Activated CD8-positive, alpha-beta T cell treated with anti-CD3 and anti-CD28 coated beads for 36 hours (primary cell): ENCODE data around the gene ARHGDIA. TPM values are rescaled to one million over a fixed set of nuclear protein-coding genes. Genes with fewer than 3 reads are reported as not detected.
A peak's percentile ranks its signal among the peaks of the same experiment; 100 is the strongest.
"Not testable (repeated sequence)": the region's sequence is repeated elsewhere in the genome, so short reads cannot be mapped to it uniquely, and the experiment has no call there.

ENCODE experiments used
- ATAC-seq: fragments of 200-7000 bp; cut with Tn5 transposase; one replicate; pipeline ENCODE4 v1.10.0; 2021; ENCODE audit warnings: mild to moderate bottlenecking, moderate library complexity
- CTCF ChIA-PET: fragments of 350-600 bp; sonication (Branson Sonifier 250); formaldehyde crosslinking; loops from one replicate; lab custom pipeline; 2021; ENCODE audit warnings: antibody characterized with exemption; lab: Charles Lee
- POLR2A ChIA-PET: fragments of 350-600 bp; sonication (Branson Sonifier 250); formaldehyde crosslinking; loops from one replicate; lab custom pipeline; 2021; ENCODE audit warnings: antibody characterized with exemption; lab: Charles Lee
- DNase-seq: peaks from one replicate; pipeline ENCODE4 v3.0.0-alpha.2; 2020
- H3K27ac Mint-ChIP-seq: one replicate; pipeline ENCODE4 v1.8.0; 2021; ENCODE audit warnings: mild to moderate bottlenecking, mixed read lengths
- H3K27me3 Mint-ChIP-seq: one replicate; pipeline ENCODE4 v1.8.0; 2021; ENCODE audit warnings: mixed read lengths
- H3K36me3 Mint-ChIP-seq: one replicate; pipeline ENCODE4 v1.8.0; 2021; ENCODE audit warnings: low read depth, mixed read lengths
- H3K4me1 Mint-ChIP-seq: one replicate; pipeline ENCODE4 v1.8.0; 2021; ENCODE audit warnings: low read depth, mixed read lengths
- H3K4me3 Mint-ChIP-seq: one replicate; pipeline ENCODE4 v1.8.0; 2021; ENCODE audit warnings: mild to moderate bottlenecking, moderate library complexity, mixed read lengths
- H3K9me3 Mint-ChIP-seq: one replicate; pipeline ENCODE4 v1.8.0; 2021; ENCODE audit warnings: mixed read lengths
- intact Hi-C: fragments of 100-400 bp; cut with micrococcal nuclease; formaldehyde crosslinking; loops from one replicate; pipeline ENCODE4 v1.10.0; 2022
- total RNA-seq, 2 experiments: library from RNA; stranded (reverse); gene quantifications; one replicate each; pipeline ENCODE4 v1.2.3, GENCODE V29; 2021
- TF ChIP-seq, protein P1 (sequence below): fragments of 200-600 bp; IDR thresholded peaks from one replicate; pipeline ENCODE4 v1.8.0; 2022; ENCODE audit warnings: antibody characterized with exemption, mild to moderate bottlenecking

Gene ARHGDIA
- 100 to 1,000 TPM; 450 to 470 TPM for total RNA-seq

GRCh38 chr17:81870981-81871386 is at the start of gene ARHGDIA:
Gene ARHGDIA (minus strand): TSS chr17:81871337. CDS start chr17:81869930, 1,407 bp downstream.
- H3K27ac Mint-ChIP-seq: peak within 1 kb of the TSS; percentile 94
- ATAC-seq: peak; percentile 50
- ChIA-PET POLR2A (interaction anchor here (0.6 to 7.3 kb wide), 16 partner anchors 11 to 206 kb away, joined by 3 to 73 read pairs (median 5); partner anchors contain the start of genes ALYREF, ANAPC11, DCXR and DUS1L), CTCF (interaction anchor here (1.0 to 2.2 kb wide), 4 partner anchors 9 to 167 kb away, joined by 3 to 10 read pairs (median 4); no protein-coding TSS in a partner anchor)
- H3K4me3 Mint-ChIP-seq: peak within 1 kb of the TSS; percentile 88
- TF ChIP-seq, protein P1, sequence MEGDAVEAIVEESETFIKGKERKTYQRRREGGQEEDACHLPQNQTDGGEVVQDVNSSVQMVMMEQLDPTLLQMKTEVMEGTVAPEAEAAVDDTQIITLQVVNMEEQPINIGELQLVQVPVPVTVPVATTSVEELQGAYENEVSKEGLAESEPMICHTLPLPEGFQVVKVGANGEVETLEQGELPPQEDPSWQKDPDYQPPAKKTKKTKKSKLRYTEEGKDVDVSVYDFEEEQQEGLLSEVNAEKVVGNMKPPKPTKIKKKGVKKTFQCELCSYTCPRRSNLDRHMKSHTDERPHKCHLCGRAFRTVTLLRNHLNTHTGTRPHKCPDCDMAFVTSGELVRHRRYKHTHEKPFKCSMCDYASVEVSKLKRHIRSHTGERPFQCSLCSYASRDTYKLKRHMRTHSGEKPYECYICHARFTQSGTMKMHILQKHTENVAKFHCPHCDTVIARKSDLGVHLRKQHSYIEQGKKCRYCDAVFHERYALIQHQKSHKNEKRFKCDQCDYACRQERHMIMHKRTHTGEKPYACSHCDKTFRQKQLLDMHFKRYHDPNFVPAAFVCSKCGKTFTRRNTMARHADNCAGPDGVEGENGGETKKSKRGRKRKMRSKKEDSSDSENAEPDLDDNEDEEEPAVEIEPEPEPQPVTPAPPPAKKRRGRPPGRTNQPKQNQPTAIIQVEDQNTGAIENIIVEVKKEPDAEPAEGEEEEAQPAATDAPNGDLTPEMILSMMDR: no peak
- DNase-seq: no peak
- peaks cover 27% of the 10 kb centered on the region for H3K36me3 Mint-ChIP-seq
- no peaks in the 10 kb centered on the region for H3K9me3 Mint-ChIP-seq
- intact Hi-C loops: no loop called here
- H3K4me1 Mint-ChIP-seq: peaks cover 39% of the 10 kb centered on the region
- H3K27me3 Mint-ChIP-seq: no peaks in the 10 kb centered on the region

DNA sequence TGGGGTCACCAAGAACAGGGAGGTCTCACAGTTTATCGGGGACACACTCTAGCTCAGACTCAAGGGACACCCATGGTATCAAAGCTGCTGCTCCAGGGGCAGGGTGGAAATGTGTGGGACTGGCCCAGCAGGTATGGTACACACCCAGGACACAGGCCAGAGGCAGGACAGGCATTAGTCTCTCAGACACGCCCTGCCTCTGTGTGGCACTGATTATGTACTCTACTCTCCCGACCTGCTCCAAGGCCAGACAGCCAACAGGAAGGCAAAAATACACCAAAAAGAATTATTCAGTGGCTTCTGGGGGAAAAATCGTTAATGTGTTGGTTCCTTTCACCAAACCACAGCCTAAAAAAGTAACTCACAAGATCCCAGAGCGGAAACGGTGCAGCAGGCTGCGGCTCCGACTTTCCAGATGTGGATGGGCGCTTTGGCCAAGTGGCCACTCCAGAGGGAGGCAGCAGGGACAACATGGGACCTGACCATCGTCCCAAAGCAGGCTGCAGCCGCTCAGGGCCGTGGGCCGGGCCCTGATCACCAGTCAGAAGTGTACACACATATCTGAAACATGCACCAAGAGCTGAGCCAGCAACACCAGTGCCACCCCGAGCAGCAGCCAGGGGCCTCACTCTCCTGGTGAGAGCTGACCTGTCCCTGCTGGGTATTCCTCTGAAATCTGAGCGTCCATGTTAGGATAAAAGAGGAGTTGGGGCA is 47.9 kb upstream of the ARHGDIA start:
- peaks cover 14% of the 10 kb centered on the region for H3K36me3 Mint-ChIP-seq
- no peaks in the 10 kb centered on the region for H3K9me3 Mint-ChIP-seq
- DNase-seq (no peak), ATAC-seq (no peak)
- no peaks in the 10 kb centered on the region for H3K27me3 Mint-ChIP-seq
- ChIA-PET CTCF (no interaction called here), POLR2A (interaction anchor here (1.1 kb wide), 1 partner anchor 101 kb away, joined by 3 read pairs; no protein-coding TSS in a partner anchor)
- H3K27ac Mint-ChIP-seq: peak overlapping the region; percentile 39
- H3K4me3 Mint-ChIP-seq: peak overlapping the region; percentile 83
- TF ChIP-seq, protein P1: no peak
- intact Hi-C loops: no loop called here
- peaks cover 20% of the 10 kb centered on the region for H3K4me1 Mint-ChIP-seq

DNA sequence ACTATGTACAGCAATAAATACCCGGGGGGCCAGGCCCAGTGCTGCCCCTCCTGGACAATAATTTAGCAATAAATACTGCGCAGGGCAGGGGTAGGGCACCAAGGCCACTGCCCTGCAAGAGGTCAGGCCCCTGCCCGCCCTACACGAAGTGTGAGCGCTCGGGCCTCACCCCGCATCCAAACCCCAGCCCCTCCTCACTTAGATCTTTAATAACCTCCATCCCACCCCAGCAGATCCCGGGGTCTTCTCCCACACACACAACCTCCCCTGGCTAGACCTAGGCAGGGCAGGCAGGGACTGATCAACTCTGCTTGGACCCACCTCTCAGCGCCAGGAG is 47.2 kb upstream of the ARHGDIA start:
- H3K4me3 Mint-ChIP-seq: peak overlapping the region; percentile 83
- peak; percentile 37 for ATAC-seq
- DNase-seq, POLR2A ChIA-PET, intact Hi-C loops, H3K27me3 Mint-ChIP-seq, CTCF ChIA-PET, H3K9me3 Mint-ChIP-seq: not testable (repeated sequence)
- peaks cover 20% of the 10 kb centered on the region for H3K4me1 Mint-ChIP-seq
- H3K36me3 Mint-ChIP-seq: peaks cover 18% of the 10 kb centered on the region
- H3K27ac Mint-ChIP-seq: peak overlapping the region; percentile 78

GRCh38 chr17:81917565-81918332 is 46.6 kb upstream of the ARHGDIA start, which contains the start of gene SIRT7:
Gene SIRT7 (minus strand): TSS chr17:81918176. CDS start chr17:81918131, 45 bp downstream.
- peaks cover 20% of the 10 kb centered on the region for H3K4me1 Mint-ChIP-seq
- DNase-seq: peak; percentile 78
- intact Hi-C loops: no loop called here
- H3K27ac Mint-ChIP-seq: peak within 1 kb of the TSS; percentile 78
- H3K9me3 Mint-ChIP-seq: no peaks in the 10 kb centered on the region
- H3K4me3 Mint-ChIP-seq: peak within 1 kb of the TSS; percentile 83
- TF ChIP-seq, protein P1: no peak
- ChIA-PET POLR2A (interaction anchor here (0.7 to 2.2 kb wide), 10 partner anchors 9 to 283 kb away, joined by 3 to 16 read pairs (median 3); partner anchors contain the start of genes ANAPC11, MAFG and NPB), CTCF (interaction anchor here (0.7 to 1.8 kb wide), 8 partner anchors 9 to 284 kb away, joined by 3 to 5 read pairs (median 4); partner anchors contain the start of genes ARHGDIA, DCXR and MAFG)
- peak; percentile 92 for ATAC-seq
- H3K27me3 Mint-ChIP-seq: no peaks in the 10 kb centered on the region
- peaks cover 24% of the 10 kb centered on the region for H3K36me3 Mint-ChIP-seq
